Endothelial cell of umbilical vein (primary cell): ENCODE data around the gene MUL1. TPM values are rescaled to one million over a fixed set of nuclear protein-coding genes. Genes with fewer than 3 reads are reported as not detected.

Source experiments
- BruUV-seq: library from RNA; stranded (reverse); fragments of 400-500 nt; replicated peaks from 2 replicates; lab custom pipeline; 2021; lab: Mats Ljungman, UMichigan
- CTCF ChIA-PET: fragments of 300-600, 350-600 bp; sonication (Branson Sonifier 250); formaldehyde crosslinking; loops from one replicate; lab custom pipeline; 2021; ENCODE audit warnings: antibody characterized with exemption, inconsistent platforms; lab: Charles Lee
- POLR2A ChIA-PET: fragments of 300-600, 350-600 bp; sonication (Branson Sonifier 250); formaldehyde crosslinking; loops from one replicate; lab custom pipeline; 2021; ENCODE audit warnings: antibody characterized with exemption, inconsistent platforms; lab: Charles Lee
- DNase-seq: peaks from one replicate; pipeline ENCODE4 v3.0.0-alpha.2; 2011; ENCODE audit warnings: low read depth, low spot score
- FAIRE-seq: peaks from 2 replicates; lab custom pipeline; 2011; peaks lifted over from hg19 to GRCh38; lab: Jason Lieb, UNC
- H2AFZ ChIP-seq: 2 replicates; pipeline ENCODE4 v1.6.0; 2012; ENCODE audit warnings: low read depth, low read length, control low read depth, inconsistent platforms
- H3K27ac ChIP-seq: 2 replicates; pipeline ENCODE4 v1.5.1; 2011; ENCODE audit warnings: low read depth, mild to moderate bottlenecking, control low read depth, low read length, moderate library complexity; ENCODE audit not compliant: insufficient read depth
- H3K27me3 ChIP-seq, 2 experiments: 2 replicates each; pipeline versions ENCODE4 v1.6.0 to v1.6.1; 2011; ENCODE audit warnings: low read length in 2 of 2, mixed read lengths in 1 of 2; ENCODE audit not compliant: control insufficient read depth in 2 of 2, insufficient read depth in 2 of 2
- H3K36me3 ChIP-seq, 2 experiments: 2 replicates in 1 of 2; 3 replicates in 1 of 2; pipeline ENCODE4 v1.5.1; 2011; ENCODE audit warnings: low read length in 2 of 2, mild to moderate bottlenecking in 1 of 2, moderate library complexity in 1 of 2; ENCODE audit not compliant: control insufficient read depth in 2 of 2, insufficient read depth in 2 of 2; ENCODE audit errors: extremely low read depth in 1 of 2
- H3K4me1 ChIP-seq: 3 replicates; pipeline ENCODE4 v1.5.1; 2011; ENCODE audit warnings: mild to moderate bottlenecking, low read length; ENCODE audit not compliant: control insufficient read depth, insufficient read depth; ENCODE audit errors: extremely low read depth
- H3K4me2 ChIP-seq: 2 replicates; pipeline ENCODE4 v1.6.1; 2011; ENCODE audit warnings: low read length, control low read depth, mixed read lengths; ENCODE audit not compliant: insufficient read depth
- H3K4me3 ChIP-seq, 3 experiments: fragments of 200-600 bp in 1 of 3; sonication (generic), shearing (Covaris generic) in 1 of 3; replicated peaks in 1 of 3; 2 replicates each; pipeline ENCODE4 v1.5.1; 2011 to 2016; ENCODE audit warnings: control low read depth in 3 of 3, low read length in 3 of 3, mild to moderate bottlenecking in 2 of 3, inconsistent platforms in 1 of 3, low read depth in 1 of 3, moderate library complexity in 1 of 3; ENCODE audit not compliant: insufficient read depth in 1 of 3
- H3K79me2 ChIP-seq: 2 replicates; pipeline ENCODE4 v1.6.0; 2012; ENCODE audit warnings: low read length, inconsistent platforms; ENCODE audit not compliant: control insufficient read depth, insufficient read depth
- H3K9ac ChIP-seq: replicated peaks from 2 replicates; pipeline ENCODE3; 2011; ENCODE audit warnings: low read length, control low read depth; ENCODE audit not compliant: insufficient read depth; ENCODE audit errors: extremely low read depth
- H3K9me1 ChIP-seq: replicated peaks from 3 replicates; pipeline ENCODE4 v1.6.0; 2011; ENCODE audit warnings: mild to moderate bottlenecking, low read length; ENCODE audit not compliant: control insufficient read depth, insufficient read depth; ENCODE audit errors: extremely low read depth
- H3K9me3 ChIP-seq: replicated peaks from 2 replicates; pipeline ENCODE4 v1.5.1; 2012; ENCODE audit warnings: low read length, inconsistent platforms; ENCODE audit not compliant: control insufficient read depth, insufficient read depth
- H4K20me1 ChIP-seq: replicated peaks from 2 replicates; pipeline ENCODE3; 2011; ENCODE audit warnings: mild to moderate bottlenecking, low read length; ENCODE audit not compliant: control insufficient read depth, insufficient read depth; ENCODE audit errors: extremely low read depth
- CTCF ChIP-seq, 2 donors: IDR thresholded peaks; 1 replicate in 1 of 2; 2 replicates in 1 of 2; pipeline ENCODE4 v1.5.1; 2011; ENCODE audit warnings: low read length in 2 of 2, mild to moderate bottlenecking in 2 of 2, moderate library complexity in 2 of 2, control low read depth in 1 of 2, inconsistent platforms in 1 of 2, low read depth in 1 of 2; ENCODE audit not compliant: insufficient read depth in 1 of 2; ENCODE audit errors: extremely low read depth in 1 of 2
- EZH2 ChIP-seq: IDR thresholded peaks from 2 replicates; pipeline ENCODE4 v1.6.1; 2012; ENCODE audit warnings: borderline replicate concordance, low read depth, mild to moderate bottlenecking, moderate library complexity, low read length, inconsistent platforms; ENCODE audit not compliant: severe bottlenecking
- FOS ChIP-seq: IDR thresholded peaks from 2 replicates; pipeline ENCODE4 v1.6.1; 2011; ENCODE audit warnings: mild to moderate bottlenecking, low read length, moderate library complexity, borderline replicate concordance; ENCODE audit not compliant: insufficient read depth
- GATA2 ChIP-seq: IDR thresholded peaks from 2 replicates; pipeline ENCODE4 v1.7.0; 2011; ENCODE audit warnings: low read depth, mild to moderate bottlenecking, moderate library complexity, mixed read lengths, low read length; ENCODE audit not compliant: insufficient read length, insufficient read depth
- JUN ChIP-seq: IDR thresholded peaks from 2 replicates; pipeline ENCODE4 v1.6.1; 2011; ENCODE audit warnings: borderline replicate concordance, low read depth; ENCODE audit not compliant: insufficient read length, insufficient read depth
- MAX ChIP-seq: IDR thresholded peaks from 2 replicates; pipeline ENCODE4 v1.6.1; 2011; ENCODE audit not compliant: insufficient read depth, insufficient read length
- MYC ChIP-seq: IDR thresholded peaks from one replicate; pipeline ENCODE4 v1.6.1; 2011; ENCODE audit warnings: mild to moderate bottlenecking, low read depth, low read length
- POLR2A ChIP-seq: IDR thresholded peaks from 2 replicates; pipeline ENCODE4 v1.6.1; 2012; ENCODE audit warnings: low read depth, mild to moderate bottlenecking, control low read depth, low read length
- POLR2AphosphoS5 ChIP-seq: IDR thresholded peaks from 2 replicates; pipeline ENCODE4 v1.6.1; 2012; ENCODE audit warnings: low read depth, mild to moderate bottlenecking, control low read depth, low read length, moderate library complexity; ENCODE audit not compliant: insufficient read depth
- dilution Hi-C: fragments of 300-500 bp; cut with MboI; formaldehyde crosslinking; loops from one replicate; pipeline ENCODE4 v1.15.0; 2019; ENCODE audit warnings: low sequenced_read_pairs; ENCODE audit not compliant: extremely low pct_ligation_motif_present
- intact Hi-C: fragments of 100-400 bp; cut with micrococcal nuclease; formaldehyde crosslinking; loops from one replicate; pipeline ENCODE4 v1.10.0; 2022
- polyA plus RNA-seq, 4 experiments: library from polyadenylated mRNA; depleted of rRNA in 3 of 4; stranded (reverse) in 3 of 4; unstranded in 1 of 4; fragments of >200 nt; gene quantifications; 2 replicates each; pipeline versions ENCODE4 v1.2.1 to v1.2.3, GENCODE V29; 2011 to 2012; ENCODE audit warnings: missing spikeins in 1 of 4
- total RNA-seq: library from RNA; stranded (reverse); gene quantifications from 2 replicates; pipeline ENCODE4 v1.2.3, GENCODE V29; 2021

Gene MUL1
- total and polyA plus RNA-seq, 2 donors (not counting 3 experiments of a cell fraction or from before 2014, with no cell fraction given): 28.3 to 29.5 TPM

- BruUV-seq: no TSS peak
- Histone ChIP-seq H3K9me1 (no peaks in the 10 kb centered on the region), H3K4me1 (peaks cover 5% of the 10 kb centered on the region), H3K27ac (no peak overlapping the region), H3K9ac (no peak overlapping the region), H3K36me3 (no peaks in the 10 kb centered on the region), H4K20me1 (no peaks in the 10 kb centered on the region), H3K4me2 (no peak overlapping the region), H3K9me3 (no peaks in the 10 kb centered on the region), H3K79me2 (no peaks in the 10 kb centered on the region), H2AFZ (no peak overlapping the region), H3K4me3 (no peak overlapping the region), H3K27me3 (peaks cover 0 to 3% of the 10 kb centered on the region in 2 experiments)
- dilution Hi-C loops (no loop called here), intact Hi-C loops (loop anchor here (1.0 kb wide), 1 partner anchor 18 kb away; no protein-coding TSS in a partner anchor)
- TF ChIP-seq JUN (no peak), POLR2AphosphoS5 (no peak), CTCF (IDR thresholded peaks at IDR 0.05; ENCODE audit: extremely low read depth in 1 of 2, insufficient read depth in 1 of 2, low read depth in 1 of 2, low read length in 2 of 2) (no peak), MAX (no peak), EZH2 (no peak), GATA2 (no peak), MYC (no peak), FOS (no peak), POLR2A (no peak)
- FAIRE-seq (no peak), DNase-seq (no peak)
- POLR2A ChIA-PET: no interaction called here
- CTCF ChIA-PET: interaction anchor here (0.9 to 1.6 kb wide), 3 partner anchors 9 to 20 kb away, joined by 3 to 6 read pairs (median 3); no protein-coding TSS in a partner anchor
Measured at GRCh38 chr1:20474333-20474975, 33.5 kb downstream of the MUL1 start.
